ENCODE data around the gene PRG2.
"Not testable (repeated sequence)": the region's sequence is repeated elsewhere in the genome, so short reads cannot be mapped to it uniquely, and the experiment has no call there.

Gene PRG2

GRCh38 chr11:57364851-57365660 is 25.4 kb downstream of the PRG2 start:
- DNase-seq, result no peak

- no peak for DNase-seq
These were observed 27.0 kb downstream of the PRG2 start for GRCh38 chr11:57363131-57364080.

- DNase-seq, result no peak
These were observed 28.5 kb downstream of the PRG2 start for GRCh38 chr11:57361926-57362325.

- DNase-seq, result not testable (repeated sequence)
These were observed 29.0 kb downstream of the PRG2 start for GRCh38 chr11:57361420-57361819.

GRCh38 chr11:57360991-57361390 is 29.5 kb downstream of the PRG2 start:
- no peak for DNase-seq

- DNase-seq, result no peak
These were observed 30.4 kb downstream of the PRG2 start for GRCh38 chr11:57359896-57360690.

- no peak for DNase-seq
These were observed 31.1 kb downstream of the PRG2 start for GRCh38 chr11:57359396-57359795.

GRCh38 chr11:57358991-57359390 is 31.5 kb downstream of the PRG2 start:
- DNase-seq, result no peak

- DNase-seq, result no peak
These were observed 31.9 kb downstream of the PRG2 start for GRCh38 chr11:57358543-57358961.

GRCh38 chr11:57357856-57358255 is 32.6 kb downstream of the PRG2 start:
- no peak for DNase-seq

GRCh38 chr11:57357310-57357709 is 33.1 kb downstream of the PRG2 start:
- no peak for DNase-seq

- DNase-seq, result no peak
These were observed 34.2 kb downstream of the PRG2 start for GRCh38 chr11:57356268-57356667.

- no peak for DNase-seq
These were observed 35.8 kb downstream of the PRG2 start for GRCh38 chr11:57354699-57355098.

- DNase-seq, result no peak
These were observed 36.6 kb downstream of the PRG2 start for GRCh38 chr11:57353852-57354251.

- DNase-seq, result no peak
These were observed 37.0 kb downstream of the PRG2 start for GRCh38 chr11:57353446-57353845.

- no peak for DNase-seq
These were observed 37.4 kb downstream of the PRG2 start for GRCh38 chr11:57353036-57353435.

GRCh38 chr11:57349491-57350274 is 40.8 kb downstream of the PRG2 start:
- peak; percentile 85 for DNase-seq

GRCh38 chr11:57348636-57349313 is 41.7 kb downstream of the PRG2 start:
- DNase-seq, result no peak

- no peak for DNase-seq
These were observed 42.4 kb downstream of the PRG2 start for GRCh38 chr11:57348052-57348451.

- DNase-seq, result no peak
These were observed 43.1 kb downstream of the PRG2 start for GRCh38 chr11:57347336-57347735.

GRCh38 chr11:57345555-57346211 is 44.8 kb downstream of the PRG2 start:
- peak; percentile 86 for DNase-seq
